ENCODE data around the gene SMARCD2.
A peak's percentile ranks its signal among the peaks of the same experiment; 100 is the strongest.

The SMARCD2 gene

DNA sequence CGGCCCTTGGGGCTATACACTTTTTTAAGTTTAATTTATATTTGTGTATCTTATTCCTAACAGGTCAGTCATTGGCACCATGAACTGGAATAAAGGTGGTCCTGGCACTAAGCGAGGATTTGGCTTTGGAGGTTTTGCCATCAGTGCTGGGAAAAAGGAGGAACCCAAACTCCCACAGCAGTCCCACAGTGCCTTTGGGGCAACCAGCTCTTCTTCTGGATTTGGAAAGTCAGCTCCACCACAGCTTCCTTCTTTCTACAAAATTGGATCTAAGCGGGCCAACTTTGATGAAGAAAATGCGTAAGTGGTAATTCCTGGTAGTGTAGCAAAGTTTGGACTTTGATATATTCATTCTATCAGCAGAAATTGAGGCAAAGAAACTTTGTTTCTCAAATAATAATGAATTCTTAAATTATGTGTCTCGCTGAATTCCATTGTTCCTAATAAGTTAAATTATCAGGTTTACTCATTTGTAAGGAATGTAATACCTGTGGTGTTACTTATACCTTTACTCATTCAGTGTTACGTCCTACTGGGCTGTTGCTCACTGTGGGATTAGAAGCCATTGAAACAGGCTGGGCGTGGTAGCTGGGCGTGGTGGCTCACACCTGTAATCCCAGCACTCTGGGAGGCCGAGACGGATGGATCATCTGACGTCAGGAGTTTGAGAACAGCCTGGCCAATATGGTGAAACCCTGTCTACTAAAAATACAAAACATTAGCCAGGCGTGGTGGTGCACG lies 55.3 kb downstream of the SMARCD2 start:
- Mint-ChIP-seq H3K4me3 (no peak overlapping the region), H3K9me3 (no peaks in the 10 kb centered on the region), H3K27ac (no peak overlapping the region), H3K27me3 (no peaks in the 10 kb centered on the region), H3K4me1 (peaks cover 16% of the 10 kb centered on the region), H3K36me3 (peaks cover 6% of the 10 kb centered on the region)
- DNase-seq (ENCODE audit: low spot score in 2 of 2) (no peak), ATAC-seq (ENCODE audit: low read depth) (no peak)

DNA sequence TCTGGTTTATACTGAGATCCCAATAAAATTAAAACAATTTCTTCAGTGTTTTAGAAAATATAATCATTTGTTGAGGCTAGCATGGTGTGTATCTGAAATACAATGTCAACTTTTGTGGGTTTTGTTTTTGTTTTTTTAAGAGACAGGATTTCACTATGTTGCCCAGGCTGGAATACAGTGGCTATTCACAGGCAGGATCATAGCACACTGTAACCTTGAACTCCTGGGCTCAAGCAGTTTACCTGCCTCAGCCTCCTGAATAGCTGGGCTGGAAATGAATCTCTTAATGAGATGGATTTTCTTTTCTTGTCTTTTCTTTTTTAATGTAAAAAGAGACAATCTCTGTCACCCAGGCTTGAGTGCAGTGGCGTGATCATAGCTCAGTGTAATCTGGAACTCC lies 56.4 kb downstream of the SMARCD2 start:
- H3K36me3 Mint-ChIP-seq: peaks cover 6% of the 10 kb centered on the region
- peaks cover 19% of the 10 kb centered on the region for H3K4me1 Mint-ChIP-seq
- no peak for ATAC-seq (ENCODE audit: low read depth)
- H3K9me3 Mint-ChIP-seq: no peaks in the 10 kb centered on the region
- no peaks in the 10 kb centered on the region for H3K27me3 Mint-ChIP-seq
- no peak overlapping the region for H3K4me3 Mint-ChIP-seq
- DNase-seq (ENCODE audit: low spot score in 2 of 2): no peak
- no peak overlapping the region for H3K27ac Mint-ChIP-seq

DNA sequence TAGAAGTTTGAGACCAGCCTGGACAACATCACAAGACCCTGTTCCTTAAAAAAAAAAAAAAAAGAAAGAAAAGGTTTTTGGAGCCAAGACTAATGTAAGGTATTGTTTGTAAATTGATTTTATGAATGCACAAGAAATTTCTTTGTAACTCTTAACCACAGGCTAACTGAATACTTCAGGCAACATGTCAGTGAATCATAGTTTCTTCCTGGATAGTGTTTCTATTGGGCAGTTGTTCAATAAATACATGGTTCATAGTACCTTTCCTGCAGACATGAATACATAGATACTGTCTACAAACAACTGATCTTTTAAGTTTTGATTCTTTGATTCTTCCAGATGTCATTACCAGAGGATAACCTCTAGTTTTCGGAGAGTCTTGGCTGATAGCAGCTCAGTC lies 56.9 kb downstream of the SMARCD2 start:
- H3K27ac Mint-ChIP-seq: no peak overlapping the region
- H3K4me3 Mint-ChIP-seq: no peak overlapping the region
- ATAC-seq (ENCODE audit: low read depth) (no peak), DNase-seq (ENCODE audit: low spot score in 2 of 2) (no peak)
- H3K9me3 Mint-ChIP-seq: no peaks in the 10 kb centered on the region
- H3K27me3 Mint-ChIP-seq: no peaks in the 10 kb centered on the region
- peaks cover 21% of the 10 kb centered on the region for H3K4me1 Mint-ChIP-seq
- H3K36me3 Mint-ChIP-seq: peaks cover 8% of the 10 kb centered on the region

DNA sequence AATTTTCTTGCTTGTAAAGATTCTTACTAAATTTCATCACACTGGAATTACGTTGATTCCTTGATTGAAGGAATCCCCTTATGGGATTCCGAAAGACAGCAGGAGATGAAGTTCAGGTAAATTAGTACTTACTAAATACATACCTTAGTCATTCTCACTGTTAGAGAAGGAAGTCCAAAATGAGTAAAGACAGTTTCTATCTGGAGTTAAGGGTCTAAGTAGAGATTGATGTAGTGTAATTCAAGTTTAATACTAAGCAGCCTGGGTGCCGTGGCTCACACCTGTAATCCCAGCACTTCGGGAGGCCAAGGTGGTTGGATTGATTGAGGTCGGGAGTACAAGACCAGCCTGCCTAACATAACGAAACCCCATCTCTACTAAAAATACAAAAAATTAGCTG lies 59.0 kb downstream of the SMARCD2 start:
- H3K27ac Mint-ChIP-seq: peak overlapping the region; percentile 40
- ATAC-seq (ENCODE audit: low read depth) (no peak), DNase-seq (ENCODE audit: low spot score in 2 of 2) (no peak)
- H3K27me3 Mint-ChIP-seq: no peaks in the 10 kb centered on the region
- no peaks in the 10 kb centered on the region for H3K9me3 Mint-ChIP-seq
- H3K4me1 Mint-ChIP-seq: peaks cover 24% of the 10 kb centered on the region
- peaks cover 8% of the 10 kb centered on the region for H3K36me3 Mint-ChIP-seq
- no peak overlapping the region for H3K4me3 Mint-ChIP-seq
